HepG2 (cell line): Measurements from ENCODE around the gene BCL2. TPM values are rescaled to one million over a fixed set of nuclear protein-coding genes. Genes with fewer than 3 reads are reported as not detected.

Experiments used
- ATAC-seq: fragments of 200-7000 bp; cut with Tn5 transposase; 3 replicates; pipeline ENCODE4 v1.9.1; 2020; ENCODE audit warnings: mild to moderate bottlenecking, moderate library complexity
- BruUV-seq: library from RNA; stranded (reverse); fragments of 400-500 nt; replicated peaks from 2 replicates; lab custom pipeline; 2021; lab: Mats Ljungman, UMichigan
- CTCF ChIA-PET: fragments of 300-600 bp; formaldehyde crosslinking; extraction: SDS; loops from one replicate; lab custom pipeline; 2021; ENCODE audit warnings: low total read pairs, inconsistent platforms, low intra/inter-chr PET ratio; lab: Yijun Ruan, JAX
- POLR2A ChIA-PET: fragments of 350-600 bp; sonication (Branson Sonifier 250); formaldehyde crosslinking; loops from one replicate; lab custom pipeline; 2020; ENCODE audit warnings: antibody characterized with exemption, inconsistent platforms; lab: Yijun Ruan, JAX
- DNase-seq: peaks from one replicate; pipeline ENCODE4 v3.0.0-alpha.2; 2015; ENCODE audit warnings: low spot score
- FAIRE-seq: peaks from 3 replicates; lab custom pipeline; 2011; peaks lifted over from hg19 to GRCh38; lab: Jason Lieb, UNC
- H2AFZ ChIP-seq: one replicate; pipeline ENCODE4 v1.6.1; 2011; ENCODE audit warnings: low read length, inconsistent platforms
- H3K27ac ChIP-seq: fragments of 300-600 bp; 3 replicates; pipeline ENCODE4 v1.8.0; 2011; ENCODE audit warnings: mixed run types, mild to moderate bottlenecking, mixed read lengths, low read length, inconsistent platforms; ENCODE audit not compliant: insufficient read depth; ENCODE audit errors: extremely low read length
- H3K27me3 ChIP-seq, 2 experiments: fragments of 200-600 bp in 1 of 2; 2 replicates in 1 of 2; 3 replicates in 1 of 2; pipeline versions ENCODE4 v1.6.0 to v1.8.0; 2011; ENCODE audit warnings: low read length in 2 of 2, mild to moderate bottlenecking in 2 of 2, moderate library complexity in 2 of 2, inconsistent platforms in 1 of 2; ENCODE audit not compliant: insufficient read depth in 2 of 2, control insufficient read depth in 1 of 2
- H3K36me3 ChIP-seq, 2 experiments: fragments of 200-600 bp in 1 of 2; replicated peaks in 1 of 2; 2 replicates in 1 of 2; 3 replicates in 1 of 2; pipeline versions ENCODE4 v1.5.1 to v1.8.0; 2011; ENCODE audit warnings: low read length in 2 of 2, inconsistent platforms in 1 of 2; ENCODE audit not compliant: insufficient read depth in 2 of 2, control insufficient read depth in 1 of 2
- H3K4me1 ChIP-seq: 2 replicates; pipeline ENCODE4 v1.5.1; 2012; ENCODE audit warnings: low read length, inconsistent platforms; ENCODE audit not compliant: insufficient read depth
- H3K4me2 ChIP-seq: 2 replicates; pipeline ENCODE4 v1.6.0; 2011; ENCODE audit warnings: low read depth, low read length, inconsistent platforms
- H3K4me3 ChIP-seq, 3 experiments: fragments of 200-600 bp in 1 of 3; sonication (generic), shearing (Covaris generic) in 1 of 3; replicated peaks in 1 of 3; 2 replicates each; pipeline ENCODE4 v1.5.1; 2011 to 2016; ENCODE audit warnings: low read length in 3 of 3, inconsistent platforms in 2 of 3, low read depth in 2 of 3, mild to moderate bottlenecking in 2 of 3, control low read depth in 1 of 3, mixed read lengths in 1 of 3; ENCODE audit not compliant: insufficient read depth in 1 of 3
- H3K79me2 ChIP-seq: one replicate; pipeline ENCODE4 v1.6.1; 2011; ENCODE audit warnings: low read length, inconsistent platforms; ENCODE audit not compliant: insufficient read depth
- H3K9ac ChIP-seq: 2 replicates; pipeline ENCODE4 v1.6.0; 2011; ENCODE audit warnings: mild to moderate bottlenecking, low read depth, low read length, inconsistent platforms; ENCODE audit not compliant: insufficient read depth
- H3K9me3 ChIP-seq: 2 replicates; pipeline ENCODE4 v1.5.1; 2012; ENCODE audit warnings: mild to moderate bottlenecking, low read length
- H4K20me1 ChIP-seq: 2 replicates; pipeline ENCODE4 v1.6.0; 2011; ENCODE audit warnings: inconsistent platforms, mild to moderate bottlenecking, low read length, moderate library complexity; ENCODE audit not compliant: insufficient read depth
- AFF4 ChIP-seq: sonication (generic); formaldehyde crosslinking; IDR thresholded peaks from 2 replicates; pipeline ENCODE4 v1.4.0; 2020; ENCODE audit warnings: missing genetic modification reagents
- ARHGAP35 ChIP-seq: sonication (generic); formaldehyde crosslinking; IDR thresholded peaks from 2 replicates; pipeline ENCODE4 v1.9.0; 2022; ENCODE audit warnings: mild to moderate bottlenecking, inconsistent platforms, moderate library complexity, missing genetic modification reagents, borderline replicate concordance
- GTF2F1 ChIP-seq: fragments of 150-350 bp; IDR thresholded peaks from 2 replicates; pipeline ENCODE4 v1.6.1; 2014; ENCODE audit warnings: low read length
- NPAS2 ChIP-seq: sonication (generic); formaldehyde crosslinking; IDR thresholded peaks from 2 replicates; pipeline ENCODE4 v1.8.0; 2022; ENCODE audit warnings: mild to moderate bottlenecking, missing genetic modification reagents, borderline replicate concordance
- NR2C2 ChIP-seq: sonication (generic); formaldehyde crosslinking; IDR thresholded peaks from 2 replicates; pipeline ENCODE4 v1.4.0; 2020; ENCODE audit warnings: missing genetic modification reagents, mild to moderate bottlenecking, moderate library complexity, borderline replicate concordance
- PTBP1 ChIP-seq: fragments of 200-400 bp; formaldehyde crosslinking; IDR thresholded peaks from 2 replicates; pipeline ENCODE4 v1.6.1; 2018; ENCODE audit warnings: low read length, low read depth; ENCODE audit not compliant: poor library complexity, severe bottlenecking
- TP53 ChIP-seq: sonication (generic); formaldehyde crosslinking; conservative IDR thresholded peaks from 2 replicates; pipeline ENCODE4 v1.4.0; 2020; ENCODE audit warnings: missing genetic modification reagents
- ZBTB1 ChIP-seq: sonication (generic); formaldehyde crosslinking; IDR thresholded peaks from 2 replicates; pipeline ENCODE4 v1.4.0; 2020; ENCODE audit warnings: missing genetic modification reagents, borderline replicate concordance
- ZNF136 ChIP-seq: sonication (generic); formaldehyde crosslinking; IDR thresholded peaks from 2 replicates; pipeline ENCODE4 v1.8.1; 2022; ENCODE audit warnings: low read depth, mild to moderate bottlenecking, moderate library complexity, missing genetic modification reagents
- ZNF781 ChIP-seq: sonication (generic); formaldehyde crosslinking; IDR thresholded peaks from 2 replicates; pipeline ENCODE4 v1.5.1; 2020; ENCODE audit warnings: borderline replicate concordance, mild to moderate bottlenecking, missing genetic modification reagents; ENCODE audit errors: not compliant biosample characterization
- in situ Hi-C: cut with HindIII; loops from 2 replicates; pipeline ENCODE4 v1.10.0; 2017; ENCODE audit warnings: low pct_unique_long_range_greater_than_20kb; ENCODE audit not compliant: extremely low pct_ligation_motif_present
- intact Hi-C: fragments of 100-400 bp; cut with micrococcal nuclease; formaldehyde crosslinking; loops from one replicate; pipeline ENCODE4 v1.10.0; 2022; ENCODE audit not compliant: unreplicated experiment
- polyA plus RNA-seq, 8 experiments: library from polyadenylated mRNA; depleted of rRNA in 3 of 8; stranded (reverse) in 7 of 8; unstranded in 1 of 8; fragments of >200 nt; fragmentation: Illumina TruSeq in 4 of 8; extraction: Trizol in 4 of 8; gene quantifications; 2 replicates each; pipeline versions ENCODE4 v1.2.1 to v1.2.3, GENCODE V29; 2011 to 2016; ENCODE audit warnings: low read depth in 4 of 8, missing spikeins in 1 of 8, mixed read lengths in 1 of 8; ENCODE audit not compliant: insufficient read depth in 1 of 8
- total RNA-seq, 5 experiments: library from RNA; depleted of rRNA; stranded (reverse); fragments of >200 nt; fragmentation: Illumina TruSeq; extraction: Trizol; gene quantifications; 2 replicates each; pipeline ENCODE4 v1.2.3, GENCODE V29; 2016; ENCODE audit warnings: low read depth in 1 of 5
- TF ChIP-seq, protein P1 (sequence below): sonication (generic); formaldehyde crosslinking; IDR thresholded peaks from 2 replicates; pipeline ENCODE4 v1.4.0; 2020; ENCODE audit warnings: missing genetic modification reagents, borderline replicate concordance

BCL2 gene
- total and polyA plus RNA-seq, 2 of the 13 experiments (the other 11 are each of a cell fraction or from before 2014, with no cell fraction given), result 0.07 to 0.53 TPM

GRCh38 chr18:63229971-63230370, 89.6 kb downstream of the BCL2 start:
- Histone ChIP-seq H3K4me3 (no peak overlapping the region), H2AFZ (no peak overlapping the region), H3K27ac (no peak overlapping the region), H3K4me1 (no peaks in the 10 kb centered on the region), H3K79me2 (no peaks in the 10 kb centered on the region), H3K9me3 (no peaks in the 10 kb centered on the region), H3K27me3 (no peaks in the 10 kb centered on the region; a peak in 2 of 5 replicates), H3K4me2 (no peak overlapping the region), H4K20me1 (no peaks in the 10 kb centered on the region), H3K36me3 (no peaks in the 10 kb centered on the region), H3K9ac (no peak overlapping the region)
- TF ChIP-seq, protein P1, sequence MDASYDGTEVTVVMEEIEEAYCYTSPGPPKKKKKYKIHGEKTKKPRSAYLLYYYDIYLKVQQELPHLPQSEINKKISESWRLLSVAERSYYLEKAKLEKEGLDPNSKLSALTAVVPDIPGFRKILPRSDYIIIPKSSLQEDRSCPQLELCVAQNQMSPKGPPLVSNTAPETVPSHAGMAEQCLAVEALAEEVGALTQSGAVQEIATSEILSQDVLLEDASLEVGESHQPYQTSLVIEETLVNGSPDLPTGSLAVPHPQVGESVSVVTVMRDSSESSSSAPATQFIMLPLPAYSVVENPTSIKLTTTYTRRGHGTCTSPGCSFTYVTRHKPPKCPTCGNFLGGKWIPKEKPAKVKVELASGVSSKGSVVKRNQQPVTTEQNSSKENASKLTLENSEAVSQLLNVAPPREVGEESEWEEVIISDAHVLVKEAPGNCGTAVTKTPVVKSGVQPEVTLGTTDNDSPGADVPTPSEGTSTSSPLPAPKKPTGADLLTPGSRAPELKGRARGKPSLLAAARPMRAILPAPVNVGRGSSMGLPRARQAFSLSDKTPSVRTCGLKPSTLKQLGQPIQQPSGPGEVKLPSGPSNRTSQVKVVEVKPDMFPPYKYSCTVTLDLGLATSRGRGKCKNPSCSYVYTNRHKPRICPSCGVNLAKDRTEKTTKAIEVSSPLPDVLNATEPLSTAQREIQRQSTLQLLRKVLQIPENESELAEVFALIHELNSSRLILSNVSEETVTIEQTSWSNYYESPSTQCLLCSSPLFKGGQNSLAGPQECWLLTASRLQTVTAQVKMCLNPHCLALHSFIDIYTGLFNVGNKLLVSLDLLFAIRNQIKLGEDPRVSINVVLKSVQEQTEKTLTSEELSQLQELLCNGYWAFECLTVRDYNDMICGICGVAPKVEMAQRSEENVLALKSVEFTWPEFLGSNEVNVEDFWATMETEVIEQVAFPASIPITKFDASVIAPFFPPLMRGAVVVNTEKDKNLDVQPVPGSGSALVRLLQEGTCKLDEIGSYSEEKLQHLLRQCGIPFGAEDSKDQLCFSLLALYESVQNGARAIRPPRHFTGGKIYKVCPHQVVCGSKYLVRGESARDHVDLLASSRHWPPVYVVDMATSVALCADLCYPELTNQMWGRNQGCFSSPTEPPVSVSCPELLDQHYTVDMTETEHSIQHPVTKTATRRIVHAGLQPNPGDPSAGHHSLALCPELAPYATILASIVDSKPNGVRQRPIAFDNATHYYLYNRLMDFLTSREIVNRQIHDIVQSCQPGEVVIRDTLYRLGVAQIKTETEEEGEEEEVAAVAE (CRISPR knock-in tag), result no peak
- TF ChIP-seq NR2C2 (no peak), ARHGAP35 (CRISPR knock-in tag) (no peak), AFF4 (CRISPR knock-in tag) (no peak), NPAS2 (CRISPR knock-in tag) (no peak), PTBP1 (no peak), TP53 (CRISPR knock-in tag) (no peak), ZNF781 (CRISPR knock-in tag) (no peak), GTF2F1 (no peak), ZNF136 (no peak), ZBTB1 (CRISPR knock-in tag) (no peak)
- ChIA-PET CTCF (no interaction called here), POLR2A (no interaction called here)
- FAIRE-seq (no peak), ATAC-seq (no peak), DNase-seq (no peak)
- BruUV-seq, result no TSS peak
- intact Hi-C loops, result no loop called here
- in situ Hi-C loops, result no loop called here
